Measurements from ENCODE around the gene TWF1.
"Not testable (repeated sequence)": the region's sequence is repeated elsewhere in the genome, so short reads cannot be mapped to it uniquely, and the experiment has no call there.

The TWF1 gene

DNA sequence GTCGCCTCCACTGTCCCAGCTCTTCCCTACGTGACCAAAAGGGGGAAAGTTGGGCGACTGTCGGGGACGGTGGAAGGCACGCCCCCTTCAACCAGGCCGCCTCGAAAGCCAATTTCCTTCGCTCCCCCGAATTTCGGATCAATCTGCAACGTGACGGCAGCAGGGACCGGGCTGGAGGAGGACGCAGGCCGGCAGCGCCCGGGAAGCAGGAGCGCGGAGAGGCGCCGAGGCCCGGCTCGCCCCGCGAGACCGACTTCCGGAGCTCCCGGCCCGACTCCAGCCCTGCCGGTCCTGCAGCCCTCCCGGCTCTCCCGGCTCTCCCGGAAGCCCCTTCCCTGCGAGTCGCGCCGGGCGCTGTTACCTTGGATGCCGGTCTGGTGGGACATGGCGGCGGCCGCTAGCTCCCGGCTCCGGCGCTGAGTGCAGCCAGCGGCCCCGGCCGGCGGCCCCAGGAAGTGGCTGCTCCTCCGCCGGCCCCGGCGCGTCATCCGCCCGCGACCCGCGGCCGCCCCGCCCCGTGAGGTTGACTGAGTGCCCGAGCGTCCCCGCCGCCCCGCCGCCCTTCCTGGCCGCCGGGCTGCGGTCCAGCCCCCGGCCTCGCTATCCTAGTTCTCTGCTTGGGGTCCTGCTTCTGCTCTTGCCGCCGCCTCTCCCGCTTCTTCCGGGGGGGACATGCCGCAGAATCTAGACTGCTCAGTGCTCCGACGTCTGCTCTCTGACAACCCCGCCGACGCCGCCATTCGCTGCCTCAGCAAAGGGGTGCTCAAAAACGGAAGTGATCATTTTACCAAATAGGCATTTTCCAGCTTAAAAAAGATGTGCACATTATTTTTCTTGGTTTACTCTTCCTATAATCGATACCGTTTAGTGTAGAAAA, at the start of gene TWF1:
TWF1 (minus strand) TSS at position 458 of the 877 bp plus-strand sequence; CDS start at position 386, 72 bp downstream.
- DNase-seq, result peak; percentile 92

DNA sequence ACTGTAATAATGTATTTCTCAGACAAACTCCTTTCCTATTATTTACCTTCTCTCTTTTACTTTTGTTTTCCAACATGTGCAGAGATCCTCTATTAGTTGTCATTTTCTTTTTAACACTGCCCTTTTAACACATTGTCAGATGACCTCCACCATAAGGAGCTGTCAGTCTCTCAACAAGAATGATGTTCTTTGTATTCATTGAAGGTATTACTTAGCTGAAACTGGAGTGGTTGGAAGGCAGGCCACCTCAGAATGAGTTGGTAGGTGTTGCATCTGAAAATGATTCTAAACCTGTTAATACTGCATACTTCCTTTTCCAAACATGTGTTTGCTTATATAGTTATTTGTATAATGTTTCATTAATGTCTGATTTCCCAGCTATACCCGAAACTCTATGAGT, 46.6 kb upstream of the TWF1 start:
- DNase-seq, result no peak

DNA sequence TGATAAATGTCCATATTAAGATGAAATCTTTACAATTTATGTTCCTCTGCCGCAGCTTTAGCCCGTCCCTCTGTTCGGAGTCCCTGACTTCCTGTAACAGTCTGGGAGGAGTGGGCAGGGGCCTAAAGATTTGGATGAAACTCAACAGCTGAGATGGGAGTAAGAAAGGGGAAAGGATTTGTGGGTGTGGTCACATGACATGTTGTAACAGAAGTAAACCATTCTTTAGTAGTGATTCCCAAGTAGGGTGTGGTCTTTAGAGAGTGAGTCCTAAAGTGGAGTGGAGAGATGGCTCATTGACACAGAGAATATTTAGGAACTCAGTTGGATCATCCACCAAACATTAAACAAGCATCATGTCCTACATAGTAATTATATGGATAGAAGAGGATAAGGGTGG, 42.7 kb upstream of the TWF1 start:
- no peak for DNase-seq

DNA sequence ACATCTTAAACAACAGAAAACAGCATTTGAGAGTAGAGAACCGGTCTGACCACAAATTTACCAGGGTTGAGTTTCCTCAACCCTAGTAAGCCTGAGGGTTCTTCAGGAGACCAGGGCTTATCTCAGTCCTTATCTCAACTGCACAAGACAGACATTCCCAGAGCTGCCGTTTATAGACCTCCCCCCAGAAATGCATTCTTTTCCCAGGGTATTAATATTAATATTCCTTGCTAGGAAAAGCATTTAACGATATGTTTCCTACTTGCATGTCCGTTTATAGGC, 42.0 kb upstream of the TWF1 start:
- no peak for DNase-seq

DNA sequence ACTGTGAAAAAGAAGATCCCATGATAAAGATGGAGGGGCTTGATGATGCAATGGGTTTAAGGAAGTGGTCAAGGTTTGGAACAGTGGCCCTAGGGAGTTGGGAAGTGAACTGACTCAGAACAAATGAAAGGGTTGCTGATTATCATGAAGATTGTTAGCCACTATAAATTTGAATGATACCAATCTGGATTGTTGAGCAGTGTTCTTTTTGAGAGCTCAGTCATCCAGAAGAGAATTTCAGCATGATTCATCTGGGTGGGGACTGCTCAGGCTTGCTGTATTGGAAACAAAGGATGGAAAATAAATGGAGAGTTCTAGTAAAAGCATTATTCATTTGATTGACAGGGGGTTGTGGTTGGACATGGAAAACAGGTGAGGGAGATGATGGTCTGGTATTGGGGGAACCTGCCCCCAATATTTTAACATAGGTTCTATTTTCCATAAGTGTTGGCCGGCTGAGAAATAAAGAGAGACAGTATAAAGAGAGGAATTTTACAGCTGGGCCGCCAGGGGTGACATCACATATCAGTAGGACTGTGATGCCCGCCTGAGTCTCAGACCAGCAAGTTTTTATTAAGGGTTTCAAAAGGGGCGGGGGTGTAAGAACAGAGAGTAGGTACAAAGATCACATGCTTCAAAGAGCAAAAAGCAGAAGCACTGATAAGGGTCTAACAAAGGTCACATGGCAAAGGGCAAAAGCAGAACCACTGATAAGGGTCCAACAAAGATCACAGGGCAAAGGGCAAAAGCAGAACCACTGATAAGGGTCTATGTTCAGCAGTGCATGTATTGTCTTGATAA, 41.5 kb upstream of the TWF1 start:
- DNase-seq, result not testable (repeated sequence)

- DNase-seq, result no peak
These were observed 36.1 kb upstream of the TWF1 start for GRCh38 chr12:43842259-43842658.

DNA sequence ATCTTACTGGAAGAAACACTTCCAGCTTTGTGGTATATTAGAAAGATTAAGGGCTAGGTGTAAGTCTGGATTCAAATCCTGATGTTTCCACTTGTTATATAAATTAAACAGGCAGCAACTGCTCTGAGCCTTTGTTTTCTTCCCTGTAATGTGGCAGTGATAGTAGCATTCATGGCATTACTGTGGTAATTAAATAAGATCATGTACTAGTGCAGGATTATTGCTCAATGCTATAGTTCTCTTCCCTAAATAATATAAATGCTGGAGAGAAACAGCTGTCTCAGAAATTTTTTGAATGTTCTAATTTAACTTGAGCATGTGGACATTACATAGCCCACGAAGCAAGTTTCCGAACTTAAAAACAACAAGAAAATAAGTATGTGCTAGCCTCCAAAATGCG, 35.1 kb upstream of the TWF1 start:
- DNase-seq, result no peak

- DNase-seq, result no peak
These were observed 34.2 kb upstream of the TWF1 start for GRCh38 chr12:43840338-43840737.

- no peak for DNase-seq
These were observed 30.4 kb upstream of the TWF1 start for GRCh38 chr12:43836475-43836989.

GRCh38 chr12:43835656-43836474, 29.7 kb upstream of the TWF1 start, which contains the start of gene TMEM117:
TSS of gene TMEM117 (plus strand) at chr12:43836081.
- peak; percentile 83 for DNase-seq

- DNase-seq, result no peak
These were observed 29.1 kb upstream of the TWF1 start for GRCh38 chr12:43835264-43835655.

GRCh38 chr12:43832463-43833168, 26.5 kb upstream of the TWF1 start:
- DNase-seq, result no peak

DNA sequence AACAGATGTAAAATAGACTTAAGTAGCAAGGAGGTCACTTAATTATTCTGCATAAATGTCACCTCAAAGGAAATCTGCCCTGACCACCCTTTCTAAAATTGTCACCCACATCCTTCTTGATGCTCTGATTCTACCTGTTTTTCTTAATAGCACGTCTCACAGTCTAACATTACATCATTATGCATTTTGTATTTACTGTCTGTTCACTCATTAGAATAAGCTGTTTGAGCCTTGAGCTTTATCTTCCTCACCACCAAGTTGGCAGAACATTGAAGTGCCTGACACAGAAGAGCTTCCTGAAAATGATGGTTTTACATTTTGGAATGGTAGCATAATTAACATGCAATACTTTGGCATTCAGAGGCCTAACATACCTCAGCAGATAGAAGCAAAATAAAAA, 21.0 kb upstream of the TWF1 start:
- no peak for DNase-seq

- DNase-seq, result no peak
These were observed 20.6 kb upstream of the TWF1 start for GRCh38 chr12:43826681-43827080.

DNA sequence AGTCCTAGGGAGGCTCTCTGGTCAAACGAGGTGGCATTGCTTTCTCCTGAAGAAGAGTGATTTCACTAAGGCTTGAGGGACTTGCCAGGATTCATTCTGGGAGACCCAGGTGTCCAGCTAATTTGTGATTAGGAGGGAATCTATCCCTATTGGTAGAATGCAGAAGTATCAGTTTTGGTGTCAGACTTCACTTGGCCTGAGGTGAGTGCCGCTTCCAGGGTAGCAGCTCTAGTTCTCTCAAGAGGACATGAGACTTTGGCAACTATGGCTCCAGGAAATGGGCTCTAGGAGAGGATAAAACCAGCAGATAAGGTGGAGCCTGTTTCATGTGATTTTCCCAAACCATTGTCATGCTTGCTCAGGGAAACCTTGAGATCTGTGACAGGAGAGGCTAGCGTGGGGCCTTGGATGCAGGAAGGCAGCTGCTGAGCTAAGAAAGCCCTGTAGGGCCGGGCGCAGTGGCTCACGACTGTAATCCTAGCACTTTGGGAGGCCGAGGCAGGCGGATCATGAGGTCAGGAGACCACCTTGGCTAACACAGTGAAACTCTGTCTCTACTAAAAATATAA, 18.2 kb upstream of the TWF1 start:
- no peak for DNase-seq

DNA sequence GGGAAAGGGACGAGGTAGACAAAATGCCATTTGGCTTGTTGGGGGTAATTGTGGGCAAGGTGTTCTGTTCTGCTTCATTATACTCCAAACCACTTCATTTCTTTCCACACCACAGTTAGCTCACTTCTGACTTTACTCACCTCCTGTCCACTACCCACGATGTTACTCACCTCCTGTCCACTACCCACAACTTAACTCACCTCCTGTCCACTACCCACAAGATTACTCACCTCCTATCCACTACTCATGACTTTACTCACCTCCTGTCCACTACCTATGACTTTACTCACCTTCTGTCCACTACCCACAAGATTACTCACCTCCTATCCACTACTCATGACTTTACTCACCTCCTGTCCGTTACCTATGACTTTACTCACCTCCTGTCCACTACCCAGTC, 10.1 kb upstream of the TWF1 start:
- no peak for DNase-seq

GRCh38 chr12:43815416-43815815, 9.3 kb upstream of the TWF1 start:
- DNase-seq, result no peak

DNA sequence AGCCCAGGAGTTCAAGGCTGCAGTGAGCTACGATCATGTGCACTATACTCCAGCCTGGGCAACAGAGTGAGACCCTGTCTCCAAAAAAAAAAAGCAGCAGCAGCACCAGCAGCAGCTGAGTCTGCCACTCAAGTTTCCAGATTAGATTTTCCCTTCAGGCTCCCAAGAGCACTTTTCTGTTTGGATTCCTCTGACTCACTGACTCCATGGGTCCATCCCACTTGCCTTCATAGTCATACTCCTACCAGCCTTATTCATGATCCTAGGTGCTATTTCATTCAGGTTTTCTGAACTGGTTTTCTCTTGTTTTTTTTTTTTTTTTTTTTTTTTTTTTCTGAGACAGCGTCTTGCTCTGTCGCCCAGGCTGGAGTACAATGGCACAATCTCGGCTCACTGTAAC, 6.8 kb upstream of the TWF1 start:
- DNase-seq, result no peak

DNA sequence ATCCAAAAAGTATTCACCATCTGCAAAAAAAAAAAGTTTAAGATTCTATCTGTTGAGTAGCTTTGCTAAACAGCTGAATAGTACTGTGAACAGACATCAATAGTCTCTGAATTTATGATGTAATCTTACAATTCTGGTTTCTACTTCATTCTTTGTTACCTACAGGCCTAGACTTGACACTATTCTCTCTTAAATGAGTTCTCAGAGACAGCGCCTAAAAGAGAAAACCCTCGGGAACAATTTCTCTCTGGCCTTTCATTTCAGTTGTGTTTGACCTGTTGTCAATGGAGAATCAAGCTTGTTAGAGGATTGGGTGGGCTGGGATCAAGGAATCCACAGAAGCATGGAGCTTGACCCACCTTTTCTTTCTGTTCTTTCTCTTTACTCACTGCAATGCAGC, 5.9 kb upstream of the TWF1 start:
- no peak for DNase-seq

DNA sequence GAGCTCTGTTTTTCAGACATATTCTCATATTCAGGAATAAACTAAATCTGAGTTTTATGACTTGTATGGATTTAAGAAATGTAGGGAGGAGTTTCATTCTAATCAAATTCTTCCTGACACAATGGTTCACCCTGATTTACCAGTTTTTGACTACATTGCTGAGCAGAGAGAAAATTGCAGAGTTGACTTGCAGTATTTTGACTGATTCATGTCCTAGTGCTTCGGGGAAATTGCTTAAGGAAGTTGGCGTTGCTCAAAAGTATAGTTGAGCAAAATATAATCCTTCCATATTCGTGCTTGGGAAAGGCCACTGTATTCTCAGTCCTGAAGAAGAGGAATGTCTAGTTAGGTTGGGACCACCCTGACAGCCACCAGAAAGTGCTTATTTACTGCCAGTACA, 1.3 kb upstream of the TWF1 start:
- no peak for DNase-seq

- no peak for DNase-seq
These were observed 588 bp upstream of the TWF1 start for GRCh38 chr12:43806737-43807072.

- DNase-seq, result no peak
These were observed 813 bp downstream of the TWF1 start for GRCh38 chr12:43805149-43805859.

Measured in GOT3 (cell line).